GM21723 (cell line): Measurements from ENCODE around the gene TMEM178B.

ENCODE experiments used
- ATAC-seq: cut with Tn5 transposase; IDR thresholded peaks from one replicate; pipeline ENCODE4 v1.9.1; 2021; ENCODE audit warnings: mild to moderate bottlenecking, moderate library complexity; ENCODE audit not compliant: unreplicated experiment

The TMEM178B gene

DNA sequence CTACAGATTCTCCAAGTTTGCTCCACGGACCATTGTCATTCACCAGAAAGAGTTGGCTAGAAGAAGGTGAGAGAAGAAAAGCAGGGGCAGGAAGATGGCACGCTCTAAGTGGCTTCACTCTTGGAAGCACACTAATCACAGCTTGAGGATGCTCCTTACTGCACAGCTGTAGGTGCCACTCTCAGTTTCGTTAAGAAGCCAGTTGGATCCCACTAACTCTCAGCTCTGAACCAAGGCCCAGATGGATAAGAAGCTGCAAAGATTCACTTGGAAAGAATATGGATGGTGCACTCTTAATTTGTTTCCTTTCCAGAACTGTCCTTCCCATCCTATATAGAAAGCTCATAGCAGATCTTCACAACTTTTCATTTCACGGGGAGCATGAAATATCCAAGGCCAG, 382.8 kb downstream of the TMEM178B start:
- ATAC-seq = no peak

DNA sequence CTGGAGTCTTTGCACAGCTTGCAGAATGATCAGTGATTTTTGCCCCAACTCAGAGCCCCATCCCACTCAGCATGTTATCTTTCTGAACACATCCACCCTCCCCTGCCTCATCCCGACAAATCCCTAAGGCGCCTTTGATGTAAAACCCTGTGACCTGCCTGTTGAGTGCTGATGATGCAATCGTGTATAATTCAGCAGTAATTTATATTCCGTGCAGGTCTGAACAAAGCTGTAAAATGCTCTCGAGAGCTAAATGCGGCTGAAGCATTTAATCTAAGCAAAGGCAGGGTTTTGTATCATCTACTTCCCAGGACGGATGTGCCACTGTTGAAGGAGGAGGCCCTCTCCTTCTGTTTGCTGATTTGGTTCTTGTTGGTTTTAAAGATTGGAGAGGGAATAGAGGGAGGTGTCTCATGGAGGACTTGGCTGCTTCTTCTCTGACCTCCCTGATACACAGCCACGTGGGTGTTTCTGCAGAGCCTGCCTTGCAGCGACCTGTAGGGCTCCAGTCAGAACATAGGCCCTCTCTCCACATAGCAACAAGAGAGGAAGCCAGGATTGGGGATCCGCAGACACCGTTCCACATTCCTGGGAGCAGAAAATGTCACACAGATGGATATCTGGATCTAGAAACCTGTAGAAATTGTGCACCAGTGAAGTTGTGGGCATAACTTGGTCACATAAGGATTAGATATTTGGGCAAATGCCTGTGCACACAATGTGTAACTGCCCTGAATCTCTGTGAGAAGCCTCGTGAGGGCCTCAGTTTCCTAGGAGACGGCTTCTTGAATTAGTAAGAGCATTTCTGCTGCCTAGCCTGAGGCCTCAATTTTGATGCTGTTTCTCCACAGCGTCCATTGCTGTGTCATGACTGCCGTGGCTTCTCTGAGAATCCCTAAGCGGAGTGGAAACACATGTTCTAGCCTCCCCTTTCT, 387.2 kb downstream of the TMEM178B start:
- ATAC-seq = no peak

DNA sequence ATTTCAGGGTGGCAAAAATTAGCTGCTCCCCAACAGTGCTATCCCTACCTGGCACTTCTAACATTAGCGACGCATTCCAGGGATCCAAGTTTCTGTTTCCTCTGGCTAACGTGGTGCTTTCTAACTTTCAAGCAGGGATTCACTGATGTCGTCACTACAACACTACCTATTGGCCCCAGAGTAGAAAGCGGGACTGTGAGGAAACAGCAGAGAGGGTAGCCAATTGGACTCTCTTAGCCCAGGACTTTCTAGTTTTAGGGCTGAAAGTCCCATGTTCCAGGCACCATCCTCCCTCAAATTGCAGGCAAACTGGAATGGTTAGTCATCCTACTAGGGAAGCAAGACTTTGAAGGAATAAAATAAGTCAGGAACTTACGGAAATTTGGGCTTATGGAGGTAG, 388.1 kb downstream of the TMEM178B start:
- no peak for ATAC-seq

DNA sequence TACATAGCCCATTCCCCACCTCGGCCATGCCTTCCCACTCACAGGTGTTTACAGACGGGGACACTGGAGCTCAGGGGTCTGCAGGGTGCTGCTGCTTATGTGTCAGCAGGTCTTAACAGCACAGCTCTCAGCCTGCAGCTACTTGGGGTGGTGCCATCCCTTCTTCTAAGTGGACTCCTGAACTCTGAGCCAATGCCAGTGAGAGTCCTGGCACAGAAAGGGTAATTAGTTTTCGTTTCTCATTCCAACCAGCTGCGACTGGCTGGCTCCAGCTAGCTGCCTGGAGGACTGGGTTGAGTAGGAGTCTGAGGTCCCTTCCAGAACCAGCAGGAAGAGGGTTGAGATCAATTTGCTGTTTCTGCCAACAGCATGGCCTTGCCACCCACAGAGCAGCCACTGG, 389.1 kb downstream of the TMEM178B start:
- no peak for ATAC-seq

DNA sequence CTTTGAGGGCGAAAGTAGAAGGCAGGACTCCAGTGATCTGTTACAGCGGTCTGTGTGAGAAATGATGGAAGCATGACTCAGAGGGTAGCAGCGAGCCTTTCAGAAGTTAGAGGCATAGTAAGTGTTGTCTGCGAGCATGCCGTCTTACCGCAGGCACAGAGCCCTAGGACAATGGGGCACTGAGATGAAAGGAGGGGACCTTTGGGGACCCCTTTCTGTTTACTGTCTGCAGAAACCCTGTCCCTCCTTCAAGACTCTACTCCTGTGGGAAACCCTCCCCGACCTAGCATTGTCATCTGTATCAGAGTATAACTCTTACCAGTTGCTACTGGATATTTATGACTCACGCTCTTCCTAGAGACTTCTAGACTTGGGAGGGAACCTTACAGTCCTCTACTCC, 390.1 kb downstream of the TMEM178B start:
- ATAC-seq = no peak

DNA sequence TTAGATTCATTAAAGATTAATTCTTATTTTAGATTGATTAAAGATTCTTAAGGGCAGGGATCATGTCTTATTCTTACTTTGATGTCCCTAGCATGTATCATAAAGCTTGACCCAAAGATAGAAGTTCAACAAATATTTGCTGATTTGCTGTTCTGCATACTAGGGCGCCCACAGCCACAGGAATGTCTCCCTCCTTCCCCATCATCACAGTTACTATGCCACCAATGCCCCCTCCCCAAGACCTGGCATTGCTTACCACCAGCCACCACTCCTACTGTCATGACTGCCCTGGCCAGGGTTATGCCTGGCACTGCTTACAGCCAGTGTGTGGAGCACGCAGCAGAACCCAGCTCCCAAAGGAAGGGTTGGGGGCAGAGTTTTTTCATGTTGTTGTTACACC, 390.7 kb downstream of the TMEM178B start:
- no peak for ATAC-seq

DNA sequence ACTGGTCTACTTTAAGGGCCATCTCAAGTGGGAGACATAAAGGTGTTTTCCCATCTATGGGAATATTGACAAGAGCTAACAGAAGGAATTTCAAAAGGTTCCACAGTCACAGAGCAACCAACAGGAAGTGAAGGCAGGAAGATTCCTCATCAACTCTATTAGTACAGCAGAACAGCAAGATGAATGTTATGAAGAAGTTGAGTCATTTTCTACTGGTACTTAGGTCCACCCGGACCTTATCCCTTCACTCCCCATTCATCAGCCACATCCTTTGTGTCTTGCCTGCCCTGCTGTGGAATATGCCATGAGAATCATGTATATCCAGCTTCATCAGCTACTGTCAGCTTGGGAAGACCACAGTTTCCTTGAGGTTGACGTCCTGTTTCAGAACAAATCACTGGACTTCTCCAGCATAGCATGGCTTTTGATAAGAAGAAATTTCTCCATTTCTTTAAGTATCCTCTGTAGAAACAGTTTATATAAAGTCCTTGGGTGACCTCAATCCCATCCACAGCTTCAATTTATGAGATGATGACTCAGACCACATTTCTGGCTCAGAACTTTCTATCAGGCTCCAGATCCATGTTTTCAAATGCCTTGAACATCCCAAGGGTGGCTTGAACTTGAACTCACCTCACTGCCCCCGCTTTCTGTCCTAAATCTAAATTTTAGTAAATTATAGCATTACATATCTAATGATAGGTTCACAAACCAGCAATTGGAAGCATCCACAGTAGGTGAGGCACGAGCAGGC, 392.5 kb downstream of the TMEM178B start:
- ATAC-seq = no peak

DNA sequence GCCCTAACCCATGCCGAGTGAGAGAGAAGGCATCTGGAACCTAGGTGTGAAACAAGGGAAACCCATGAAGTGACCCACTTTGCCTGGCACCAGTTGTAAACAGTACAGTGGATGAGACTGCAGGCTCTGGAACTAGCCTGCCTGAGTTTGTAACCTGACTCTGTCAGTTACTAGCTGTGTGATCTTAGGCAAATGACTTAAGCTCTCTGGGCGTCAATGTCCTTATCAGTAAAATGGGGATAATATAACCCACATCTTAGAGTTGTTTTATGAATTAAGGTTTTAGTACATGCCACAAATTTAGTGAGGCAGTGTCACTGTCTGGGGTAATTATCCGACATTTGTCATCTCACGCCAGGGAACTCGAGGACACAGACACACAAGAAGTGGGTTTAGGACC, 394.5 kb downstream of the TMEM178B start:
- no peak for ATAC-seq

DNA sequence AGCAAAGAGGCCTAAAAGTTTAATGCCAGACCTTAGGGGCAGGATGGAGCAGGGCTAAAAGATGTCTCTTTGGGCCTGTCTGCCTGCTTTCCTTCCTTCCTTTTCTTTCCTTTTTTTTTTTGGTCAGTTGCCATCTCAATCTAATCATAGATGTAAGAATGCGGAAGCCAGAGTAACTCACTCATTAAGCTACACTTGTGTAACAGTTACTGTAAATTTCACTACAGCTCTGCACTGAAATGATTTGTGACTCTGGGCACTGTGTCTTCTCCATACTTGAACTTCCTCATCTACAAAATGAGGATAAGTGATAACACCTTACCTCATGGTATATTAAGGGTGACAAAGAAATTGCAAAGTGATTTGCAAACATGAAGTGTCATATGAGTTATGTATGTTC, 401.8 kb downstream of the TMEM178B start:
- ATAC-seq = no peak

DNA sequence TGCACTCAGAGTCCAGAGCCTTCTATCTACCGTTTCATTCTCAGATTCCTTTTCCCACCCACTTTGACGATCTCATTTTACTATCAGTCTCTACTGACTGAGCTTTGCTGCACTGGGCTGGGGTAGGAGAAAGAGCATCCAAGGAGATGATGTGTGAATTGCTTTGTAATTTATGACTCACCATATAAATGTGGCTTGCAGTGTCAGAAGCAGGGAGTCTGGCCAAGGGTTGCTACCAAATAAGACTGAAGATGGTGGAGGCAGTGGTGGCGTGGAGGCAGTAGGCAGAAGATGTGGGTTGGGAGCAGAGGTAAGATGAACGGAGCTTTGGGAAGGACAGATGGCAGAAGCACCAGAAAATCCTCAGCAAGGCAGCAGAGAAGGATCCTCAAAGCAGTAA, 404.0 kb downstream of the TMEM178B start:
- ATAC-seq = no peak

DNA sequence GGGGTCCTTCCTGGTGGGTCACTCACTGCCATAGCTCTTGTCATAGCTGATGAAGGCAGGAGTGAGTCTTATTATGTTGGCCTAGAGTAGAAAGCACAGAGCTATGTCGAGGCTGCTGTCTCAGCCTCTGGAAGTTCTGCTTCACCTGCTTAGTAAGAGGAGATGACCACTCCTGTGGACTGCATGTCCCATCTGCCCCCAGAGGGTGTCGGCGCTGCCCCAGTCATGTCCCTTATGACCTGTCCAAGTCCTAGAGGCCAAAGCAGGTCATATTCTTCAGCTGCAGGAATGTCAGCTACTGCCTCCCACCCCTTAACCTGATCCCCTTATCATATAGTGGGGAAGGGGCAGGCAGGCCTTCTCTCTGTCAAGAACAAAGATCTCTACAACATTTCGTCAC, 405.0 kb downstream of the TMEM178B start:
- ATAC-seq = no peak

DNA sequence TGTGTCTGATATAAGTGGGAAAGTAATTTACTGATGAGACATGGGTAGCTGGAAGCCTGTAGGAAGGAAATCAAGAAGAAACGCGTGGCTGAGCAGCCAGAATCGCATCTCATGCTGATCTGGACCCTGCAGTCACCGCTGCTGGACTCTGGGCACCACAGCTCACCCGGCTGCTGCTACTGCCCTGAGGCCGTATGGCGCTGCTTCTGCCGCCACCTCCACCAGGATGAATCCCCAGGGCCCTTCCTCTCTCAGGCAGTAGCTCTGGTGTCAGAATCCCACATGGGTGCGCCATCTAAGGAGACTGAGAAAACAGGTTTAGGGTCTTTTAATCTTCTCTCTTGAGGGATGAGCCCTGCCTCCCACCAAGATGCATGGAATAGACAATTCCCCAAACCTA, 407.1 kb downstream of the TMEM178B start:
- no peak for ATAC-seq

DNA sequence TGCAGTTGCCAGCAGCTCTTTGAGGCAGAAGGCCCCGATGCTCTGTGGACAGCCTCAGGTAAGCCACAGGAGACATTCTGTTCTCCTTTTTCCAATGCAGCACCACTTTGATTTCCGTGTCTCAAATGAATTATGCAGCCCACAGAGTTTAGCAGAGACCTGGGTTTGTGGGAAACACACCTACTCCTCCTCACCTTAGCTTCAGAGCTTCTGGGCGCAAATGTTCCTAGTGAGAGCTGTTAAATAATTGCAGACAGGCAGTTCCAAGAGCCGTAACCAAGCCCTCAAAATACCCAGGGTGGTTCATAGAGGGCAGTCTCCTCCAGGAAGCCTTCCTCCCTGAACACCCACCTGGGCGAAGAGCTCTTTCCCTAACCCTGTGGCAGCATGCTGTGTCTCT, 408.1 kb downstream of the TMEM178B start:
- no peak for ATAC-seq

DNA sequence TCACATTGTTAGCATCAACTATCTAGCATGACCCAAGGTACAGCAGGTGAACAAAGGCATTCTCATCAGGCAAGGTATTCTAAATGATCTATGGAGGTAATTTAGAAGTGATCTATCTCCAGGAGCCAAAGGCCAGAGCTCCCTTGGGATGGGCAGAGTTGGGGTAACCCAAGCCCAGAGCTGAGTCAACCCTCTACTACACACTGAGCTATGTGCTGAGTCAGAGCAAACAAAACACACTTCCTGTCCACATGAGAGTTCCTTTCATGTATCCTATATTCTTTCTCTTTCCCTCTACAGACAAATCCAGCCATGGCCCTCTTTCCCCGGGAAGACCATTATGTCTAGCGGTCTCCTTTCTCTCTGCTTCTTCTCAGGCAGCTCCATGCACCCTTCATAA, 409.2 kb downstream of the TMEM178B start:
- ATAC-seq = no peak

DNA sequence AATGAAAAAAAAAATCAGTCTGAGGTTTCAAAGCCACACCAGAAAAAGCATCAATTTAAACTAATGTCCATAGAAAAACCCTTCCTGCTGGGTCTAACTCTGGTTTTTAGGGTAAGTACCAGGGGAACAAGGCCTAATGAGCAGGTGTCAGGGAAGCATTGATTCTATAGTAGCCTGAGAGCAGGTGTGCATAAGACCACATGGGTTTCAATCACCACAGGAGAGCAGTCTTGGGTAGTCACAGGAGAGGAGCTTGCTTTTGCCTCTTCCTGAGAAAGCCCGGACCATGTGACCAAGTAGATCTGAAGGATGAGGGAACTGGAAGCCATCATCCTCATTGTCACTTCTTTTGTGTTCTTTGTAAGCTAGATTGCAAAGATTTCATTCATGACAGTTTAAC, 411.0 kb downstream of the TMEM178B start:
- ATAC-seq = no peak

DNA sequence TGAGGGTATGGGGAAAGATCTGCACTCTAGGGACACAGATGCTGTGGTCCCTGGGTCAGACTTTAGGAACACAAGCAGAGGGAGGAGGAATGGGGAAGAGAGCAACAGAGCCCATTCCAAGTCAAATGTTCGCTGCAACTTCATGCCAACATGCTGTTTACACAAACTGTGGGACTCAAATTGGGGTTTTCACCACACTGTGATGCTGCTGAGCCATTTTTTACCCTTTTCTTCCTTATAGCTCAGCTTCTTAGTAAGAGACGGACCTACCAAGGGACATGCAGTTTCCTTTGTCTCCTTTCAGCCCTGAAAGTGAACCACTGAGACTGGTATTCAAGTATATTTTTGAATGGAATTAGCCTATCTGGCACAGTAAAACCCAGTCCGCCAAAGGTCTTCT, 413.1 kb downstream of the TMEM178B start:
- no peak for ATAC-seq

DNA sequence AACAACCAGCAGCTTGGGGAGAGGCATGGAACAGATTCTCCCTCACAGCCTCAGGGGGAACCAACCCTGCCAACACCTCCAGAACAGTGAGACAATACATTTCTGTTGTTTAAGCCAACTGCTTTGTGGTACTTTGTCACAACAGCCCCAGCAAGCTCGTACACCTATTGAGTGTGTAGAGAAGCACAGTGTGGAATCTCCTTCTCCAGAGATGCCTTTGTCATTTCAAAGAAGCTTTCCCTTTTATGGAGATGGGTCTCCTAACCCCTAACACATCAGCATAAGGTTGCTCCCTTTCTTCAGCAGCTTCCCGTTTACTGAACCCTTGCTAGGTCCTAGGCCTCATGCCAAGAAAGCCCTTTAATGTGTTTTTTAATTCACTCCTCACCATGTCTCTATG, 416.6 kb downstream of the TMEM178B start:
- no peak for ATAC-seq

DNA sequence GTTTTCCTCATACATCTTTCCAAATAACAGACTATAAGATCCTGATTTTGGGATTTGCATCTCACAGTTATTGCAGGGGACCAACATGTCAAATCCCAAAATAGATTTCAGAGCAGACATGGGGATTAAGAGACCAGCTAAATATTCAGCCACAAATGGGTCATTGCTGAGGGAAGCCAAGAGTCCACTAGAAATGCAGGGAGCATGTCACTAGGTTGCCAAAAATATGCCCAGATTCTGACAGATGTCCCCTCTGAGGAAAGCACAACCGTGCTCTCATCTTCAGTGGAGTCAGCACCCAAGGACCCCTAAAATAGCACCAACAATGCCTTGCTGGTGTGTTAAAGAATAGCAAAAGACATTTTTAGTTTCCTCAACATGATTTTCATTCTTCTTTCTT, 421.2 kb downstream of the TMEM178B start:
- no peak for ATAC-seq

DNA sequence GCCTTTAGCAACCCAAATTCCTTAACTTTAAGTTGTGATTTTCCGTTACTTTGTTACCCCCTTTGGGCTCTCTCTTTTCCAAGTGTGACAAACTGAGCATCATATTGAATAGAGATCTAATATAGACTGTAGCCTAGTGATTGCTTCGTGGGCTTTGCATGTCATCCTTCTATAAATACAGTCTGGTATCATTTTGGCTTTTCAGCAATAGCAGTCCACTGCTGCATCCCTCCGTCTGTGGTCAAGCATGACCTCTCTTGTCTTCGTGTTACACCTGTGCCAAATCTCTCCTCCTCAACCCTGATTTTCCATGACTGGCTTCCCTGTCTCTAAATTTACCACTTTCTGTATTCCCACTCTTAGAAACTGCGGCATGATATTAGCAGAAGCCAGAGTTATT, 423.5 kb downstream of the TMEM178B start:
- no peak for ATAC-seq

DNA sequence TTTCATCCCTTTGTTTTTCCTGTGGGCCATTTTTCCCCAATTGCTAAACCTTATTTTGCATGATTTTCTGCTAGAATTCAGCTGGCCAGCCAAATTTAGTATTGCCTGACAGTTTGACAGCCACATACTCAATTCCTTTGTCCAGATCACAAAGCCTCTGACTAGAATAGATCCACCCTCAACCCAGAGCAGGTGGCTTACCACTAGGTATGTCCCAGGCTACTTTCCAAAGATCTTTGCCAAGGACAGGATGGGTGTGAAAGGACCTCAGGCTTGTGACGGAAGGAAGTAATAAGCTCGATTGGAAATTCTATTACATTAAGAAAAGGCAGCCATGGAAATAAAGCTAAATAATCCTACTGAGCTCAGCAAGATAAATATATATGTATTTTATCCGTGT, 426.7 kb downstream of the TMEM178B start:
- no peak for ATAC-seq

DNA sequence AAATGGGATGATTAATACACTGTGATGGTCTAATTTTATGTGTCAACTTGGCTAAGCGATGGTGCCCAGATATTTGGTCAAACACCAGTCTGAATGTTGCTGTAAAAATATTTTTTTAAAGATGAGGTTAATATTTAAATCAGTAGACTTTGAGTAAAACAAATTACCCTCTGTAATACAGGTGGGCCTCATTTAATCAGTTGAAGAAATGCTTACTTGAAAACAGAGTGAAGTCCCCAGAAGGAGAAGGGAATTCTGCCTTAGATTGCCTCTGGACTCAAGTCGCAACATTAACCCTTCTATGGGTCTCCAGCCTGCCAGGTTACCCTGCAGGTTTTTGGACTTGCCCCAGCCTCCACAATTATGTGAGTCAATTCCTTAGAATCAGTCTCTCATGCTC, 427.6 kb downstream of the TMEM178B start:
- ATAC-seq = no peak

DNA sequence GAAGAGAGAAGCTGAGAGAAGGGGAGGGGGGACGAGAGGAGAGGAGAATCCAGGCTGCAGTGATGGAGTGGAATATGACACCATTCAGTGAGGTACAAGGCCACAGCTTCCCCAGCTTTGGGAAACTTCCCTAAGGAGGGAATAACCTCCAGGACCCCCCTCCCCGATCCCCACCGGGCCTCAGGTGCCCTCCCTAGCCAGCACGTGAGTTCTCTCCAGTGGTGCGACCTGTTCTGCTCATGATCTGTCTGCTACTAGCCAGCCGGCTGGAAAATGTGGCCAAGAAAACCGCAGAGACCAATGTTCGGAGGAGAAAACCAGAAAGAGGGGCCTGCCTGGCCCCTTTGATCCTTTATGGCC, 437.4 kb downstream of the TMEM178B start:
- ATAC-seq = no peak
